Ishikawa (cell line): ENCODE data around the gene SERPINB3.

Experiments
- CREB1 ChIP-seq: IDR thresholded peaks from 2 replicates; pipeline ENCODE4 v1.6.1; 2012; ENCODE audit warnings: low read depth
- EGR1 ChIP-seq: IDR thresholded peaks from 2 replicates; pipeline ENCODE4 v1.6.1; 2012
- EP300 ChIP-seq: IDR thresholded peaks from 2 replicates; pipeline ENCODE4 v1.6.1; 2012; ENCODE audit warnings: borderline replicate concordance
- FOXM1 ChIP-seq: IDR thresholded peaks from 2 replicates; pipeline ENCODE4 v1.6.1; 2012; ENCODE audit warnings: low read depth, borderline replicate concordance
- MAX ChIP-seq: IDR thresholded peaks from 2 replicates; pipeline ENCODE4 v1.6.1; 2012
- NFIC ChIP-seq: IDR thresholded peaks from 2 replicates; pipeline ENCODE4 v1.6.1; 2012
- RAD21 ChIP-seq: IDR thresholded peaks from 2 replicates; pipeline ENCODE4 v1.6.1; 2012; ENCODE audit warnings: low read depth
- REST ChIP-seq: IDR thresholded peaks from 2 replicates; pipeline ENCODE4 v1.6.1; 2012; ENCODE audit warnings: low read depth, mild to moderate bottlenecking
- TAF1 ChIP-seq: IDR thresholded peaks from 2 replicates; pipeline ENCODE4 v1.6.1; 2012; ENCODE audit warnings: low read depth, mild to moderate bottlenecking
- TCF12 ChIP-seq: IDR thresholded peaks from 2 replicates; pipeline ENCODE4 v1.6.1; 2012; ENCODE audit warnings: low read depth
- TEAD4 ChIP-seq: IDR thresholded peaks from 2 replicates; pipeline ENCODE4 v1.6.1; 2012
- USF1 ChIP-seq: IDR thresholded peaks from 2 replicates; pipeline ENCODE4 v1.6.1; 2012
- YY1 ChIP-seq: IDR thresholded peaks from 2 replicates; pipeline ENCODE4 v1.6.1; 2012; ENCODE audit warnings: low read depth
- ZBTB7A ChIP-seq: IDR thresholded peaks from 2 replicates; pipeline ENCODE4 v1.6.1; 2012; ENCODE audit warnings: low read depth

- no peak for TF ChIP-seq REST
- TF ChIP-seq TEAD4, result no peak
- no peak for TF ChIP-seq YY1
- no peak for TF ChIP-seq ZBTB7A
- no peak for TF ChIP-seq USF1
- no peak for TF ChIP-seq MAX
- no peak for TF ChIP-seq TAF1
- TF ChIP-seq NFIC, result no peak
- no peak for TF ChIP-seq RAD21
- TF ChIP-seq CREB1, result no peak
- TF ChIP-seq EGR1, result no peak
- TF ChIP-seq FOXM1, result no peak
- TF ChIP-seq EP300, result no peak
- no peak for TF ChIP-seq TCF12
Observed at GRCh38 chr18:63683890-63684289, 22.2 kb upstream of the SERPINB3 start.
